GM19468 (cell line): ENCODE data around the gene SKI.
"Not testable (repeated sequence)": the region's sequence is repeated elsewhere in the genome, so short reads cannot be mapped to it uniquely, and the experiment has no call there.

Experiments
- ATAC-seq: cut with Tn5 transposase; IDR thresholded peaks from one replicate; pipeline ENCODE4 v1.9.1; 2021; ENCODE audit warnings: mild to moderate bottlenecking, moderate library complexity, moderate number of reproducible peaks; ENCODE audit not compliant: unreplicated experiment; ENCODE audit errors: extremely low read depth

Gene SKI

DNA sequence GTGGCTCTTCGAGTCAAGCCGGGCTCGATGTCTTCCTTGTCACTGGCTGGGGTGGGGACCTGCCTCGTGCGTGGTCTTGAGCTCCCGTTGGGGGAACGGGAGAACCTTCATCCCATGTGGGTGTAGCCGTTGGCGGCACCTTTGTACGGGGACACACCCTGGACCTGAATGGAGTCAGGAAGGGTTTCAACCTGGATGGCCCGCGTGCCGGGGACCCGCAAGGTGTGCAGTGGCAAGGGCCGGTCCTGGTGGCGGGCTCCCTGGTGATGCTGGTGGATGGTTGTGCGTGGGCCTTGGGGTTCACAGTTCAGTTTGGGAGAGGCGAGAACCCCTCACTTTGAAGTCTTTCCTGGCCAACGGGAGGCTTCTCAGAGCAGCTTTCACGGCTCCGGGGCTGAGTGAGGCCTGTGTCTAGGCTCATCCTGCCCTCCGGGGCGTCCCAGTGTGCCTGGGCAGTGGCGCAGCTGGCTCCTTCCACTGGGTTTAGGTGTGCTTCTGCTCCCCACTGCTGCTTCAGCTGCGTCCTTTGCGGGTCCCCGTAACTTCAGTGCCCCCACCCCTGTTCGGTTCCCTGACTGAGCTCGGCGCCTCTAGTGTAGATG lies 11.4 kb downstream of the SKI start:
- no peak for ATAC-seq

DNA sequence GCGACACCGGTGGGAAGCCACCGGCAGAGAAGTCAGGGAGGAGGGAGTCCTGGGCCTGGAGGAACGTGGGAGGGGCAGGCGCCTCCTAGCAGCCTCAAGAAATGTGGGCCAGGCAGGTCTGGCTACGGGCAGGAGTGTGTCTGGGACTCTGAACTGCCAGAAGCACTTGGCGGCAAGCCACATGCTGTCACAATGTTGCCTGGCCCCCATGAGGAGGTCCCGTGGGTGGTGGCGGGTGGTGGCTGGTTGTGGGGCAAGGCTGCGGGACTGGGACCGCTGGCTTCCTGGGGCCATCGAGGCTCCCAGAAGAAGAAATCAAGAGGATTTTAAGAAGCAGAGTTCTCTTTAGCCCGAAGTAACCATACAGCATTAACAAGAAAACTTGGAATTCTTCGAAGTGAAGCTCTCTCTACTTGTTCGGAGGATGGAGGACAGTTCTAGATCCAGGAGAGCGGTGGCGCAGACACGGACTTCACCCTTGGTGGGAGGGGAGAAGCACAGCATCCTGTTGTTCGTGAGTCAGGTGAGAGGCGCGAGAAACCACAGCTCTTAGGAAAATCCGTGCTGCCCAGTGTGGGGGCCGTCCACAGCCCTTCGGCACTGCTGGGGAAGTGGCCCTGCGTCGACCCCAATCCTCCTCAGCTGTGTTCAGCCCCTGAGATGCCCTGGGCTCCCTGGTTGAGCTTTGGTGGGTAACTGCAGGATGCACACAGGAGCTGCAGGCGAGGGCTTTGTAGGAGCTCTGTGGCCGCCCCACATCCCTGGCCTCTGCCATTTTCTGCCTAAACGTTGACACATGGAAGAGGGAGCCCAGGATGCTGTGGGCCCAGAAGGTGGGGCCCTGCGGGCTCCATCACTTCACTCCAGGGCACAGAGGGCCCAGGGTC lies 12.4 kb downstream of the SKI start:
- ATAC-seq, result no peak

- no peak for ATAC-seq
These were observed 13.7 kb downstream of the SKI start for GRCh38 chr1:2241820-2242219.

- no peak for ATAC-seq
These were observed 15.0 kb downstream of the SKI start for GRCh38 chr1:2242814-2243725.

DNA sequence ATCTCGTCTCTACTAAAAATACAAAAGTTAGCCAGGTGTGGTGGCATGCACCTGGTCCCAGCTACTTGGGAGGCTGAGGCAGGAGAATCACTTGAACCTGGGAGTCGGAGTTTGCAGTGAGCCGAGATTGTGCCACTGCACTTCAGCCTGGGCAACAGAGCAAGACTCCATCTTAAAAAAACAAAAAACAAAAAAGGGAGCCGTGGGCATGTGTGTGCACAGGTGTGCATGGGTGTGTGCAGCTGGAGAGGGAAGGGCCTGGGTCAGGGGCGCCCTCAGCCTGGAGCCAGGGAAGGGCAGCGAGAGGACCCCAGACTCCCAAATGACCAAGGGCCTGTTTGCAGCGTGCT lies 18.9 kb downstream of the SKI start:
- not testable (repeated sequence) for ATAC-seq

GRCh38 chr1:2247760-2248126 lies 19.6 kb downstream of the SKI start:
- no peak for ATAC-seq

DNA sequence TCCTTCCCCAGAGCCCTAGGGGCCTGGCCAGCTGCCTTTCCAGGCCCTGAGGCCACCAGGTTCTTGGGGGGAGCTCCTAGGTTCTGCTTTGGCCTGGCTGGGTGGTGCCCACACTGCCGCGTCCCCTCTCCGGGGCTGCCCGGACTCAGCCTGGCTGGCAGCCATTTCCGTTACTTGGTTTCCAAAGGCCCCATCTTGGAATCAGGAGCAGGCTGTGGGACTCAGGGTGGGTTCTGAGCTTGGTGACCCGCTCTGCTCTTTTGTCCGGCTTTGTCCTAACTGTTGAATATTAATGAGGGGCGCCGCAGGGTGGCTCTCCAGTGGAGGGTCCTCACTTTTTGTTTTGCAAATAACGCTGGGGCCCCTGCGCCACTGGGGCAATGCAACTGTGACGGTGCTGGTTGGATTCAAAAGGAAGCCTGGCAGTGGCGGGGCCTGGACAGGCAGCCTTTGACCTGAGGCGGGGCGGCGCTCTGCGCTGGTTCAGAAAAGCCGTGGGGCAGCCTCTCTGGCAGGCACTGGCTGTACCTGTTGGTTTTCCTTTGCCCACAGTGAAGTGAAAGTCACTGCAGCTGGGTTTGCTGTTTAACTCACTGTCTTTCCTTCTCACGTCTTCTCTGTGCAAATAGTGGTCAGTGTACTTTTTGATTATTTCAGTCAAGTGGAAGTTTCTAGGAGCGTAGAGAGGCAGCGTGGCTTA lies 20.2 kb downstream of the SKI start:
- ATAC-seq, result no peak

- ATAC-seq, result no peak
These were observed 20.9 kb downstream of the SKI start for GRCh38 chr1:2248854-2249558.

DNA sequence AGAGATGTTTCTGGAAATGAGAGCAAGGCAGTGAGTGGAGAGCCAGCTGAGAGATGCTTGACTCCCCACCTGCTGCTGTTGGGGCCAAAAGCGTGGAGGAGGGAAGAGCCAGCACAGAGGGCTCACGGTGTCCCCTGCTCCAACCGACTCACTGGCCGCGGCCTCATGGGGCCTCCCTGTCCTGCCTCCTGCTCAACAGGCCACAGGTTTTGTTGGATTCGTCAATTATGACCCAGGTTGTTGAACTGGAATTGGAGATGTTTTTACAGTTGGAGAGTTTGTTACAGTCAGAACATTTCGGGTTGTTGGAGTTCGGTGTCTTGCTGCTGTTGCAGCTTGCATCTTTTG lies 21.4 kb downstream of the SKI start:
- no peak for ATAC-seq

DNA sequence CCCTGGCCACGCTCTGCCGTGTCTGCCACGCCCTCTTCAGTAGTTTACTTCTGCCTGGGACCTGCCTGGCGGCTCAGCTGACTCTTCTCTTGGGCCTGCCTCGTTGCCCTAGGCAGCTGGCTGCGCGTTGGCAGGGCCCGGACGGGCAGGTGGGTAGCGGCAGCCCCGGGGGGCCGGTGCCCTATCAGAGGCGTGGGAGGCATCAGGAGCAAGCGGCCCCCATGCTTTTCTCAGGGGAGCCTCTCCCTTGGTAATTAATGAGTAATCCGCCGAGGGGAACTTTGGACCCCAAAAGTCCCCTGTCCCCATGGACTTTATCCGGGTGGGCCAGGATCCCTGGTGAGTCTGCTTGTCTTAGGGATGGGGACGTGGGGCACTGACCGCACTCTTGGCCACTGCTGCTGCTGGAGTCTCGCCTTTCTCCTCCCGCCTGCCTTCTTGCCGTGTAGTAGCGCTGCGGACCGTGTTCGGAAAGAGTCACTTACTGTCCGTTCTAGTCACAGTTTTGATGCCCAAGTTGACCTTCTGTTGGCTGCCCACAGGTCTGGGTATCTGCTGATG lies 22.7 kb downstream of the SKI start:
- no peak for ATAC-seq

DNA sequence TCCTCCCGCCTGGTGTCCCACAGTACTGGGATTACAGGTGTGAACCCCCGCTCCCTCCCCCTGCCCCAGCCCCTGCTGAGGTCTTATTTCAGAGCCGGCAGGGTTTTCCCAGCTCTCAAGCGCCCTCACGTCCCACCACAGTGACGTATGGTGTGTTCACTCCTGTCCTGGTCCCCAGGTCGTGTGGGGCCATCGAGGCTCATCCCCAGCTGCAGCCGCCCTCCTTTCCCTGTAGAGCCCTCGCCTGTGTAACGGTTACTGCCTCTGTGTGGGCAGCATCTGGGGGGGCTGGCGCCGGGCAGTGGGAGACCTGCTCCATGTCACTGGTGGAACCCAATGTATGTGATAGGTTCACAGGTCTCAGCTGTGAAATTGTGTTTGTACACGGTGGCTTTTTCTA lies 23.2 kb downstream of the SKI start:
- ATAC-seq, result no peak

GRCh38 chr1:2251786-2252185 lies 23.7 kb downstream of the SKI start:
- ATAC-seq, result no peak

GRCh38 chr1:2252423-2252822 lies 24.3 kb downstream of the SKI start:
- ATAC-seq, result no peak

DNA sequence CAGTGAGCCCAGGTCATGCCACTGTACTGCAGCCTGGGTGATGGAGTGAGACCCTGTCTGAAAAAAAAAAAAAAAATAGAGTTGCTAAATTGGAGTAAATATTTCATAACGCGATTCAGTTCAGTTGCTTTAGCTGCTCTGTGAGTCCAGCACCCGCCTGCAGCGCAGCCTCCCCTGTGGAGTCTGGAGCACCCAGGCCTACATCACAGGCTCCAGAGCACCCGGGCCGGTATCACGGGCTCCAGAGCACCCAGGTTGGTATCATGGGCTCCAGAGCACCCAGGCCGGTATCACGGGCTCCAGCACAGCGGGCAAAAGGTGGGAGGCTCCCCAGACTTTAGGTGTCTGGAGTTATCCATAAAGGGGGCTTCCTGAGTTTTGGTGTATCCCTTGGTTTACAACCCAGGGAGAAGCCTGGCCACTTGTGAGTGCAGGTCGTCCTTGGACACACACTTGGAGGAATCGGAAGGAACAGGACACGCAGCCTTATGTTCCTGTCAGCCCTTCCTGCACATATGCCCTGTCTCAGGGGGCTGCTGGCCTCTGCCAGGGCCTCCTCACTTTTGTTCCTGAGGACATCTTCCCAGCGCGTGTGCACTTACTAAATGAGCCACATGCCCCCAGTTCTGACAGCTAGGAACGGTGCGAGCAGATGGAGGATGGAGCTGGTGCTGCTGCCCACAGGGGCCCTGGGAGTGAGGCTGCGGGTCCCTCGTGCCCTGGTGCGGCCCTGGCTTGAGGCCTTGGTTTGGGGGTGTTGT lies 25.1 kb downstream of the SKI start:
- no peak for ATAC-seq

DNA sequence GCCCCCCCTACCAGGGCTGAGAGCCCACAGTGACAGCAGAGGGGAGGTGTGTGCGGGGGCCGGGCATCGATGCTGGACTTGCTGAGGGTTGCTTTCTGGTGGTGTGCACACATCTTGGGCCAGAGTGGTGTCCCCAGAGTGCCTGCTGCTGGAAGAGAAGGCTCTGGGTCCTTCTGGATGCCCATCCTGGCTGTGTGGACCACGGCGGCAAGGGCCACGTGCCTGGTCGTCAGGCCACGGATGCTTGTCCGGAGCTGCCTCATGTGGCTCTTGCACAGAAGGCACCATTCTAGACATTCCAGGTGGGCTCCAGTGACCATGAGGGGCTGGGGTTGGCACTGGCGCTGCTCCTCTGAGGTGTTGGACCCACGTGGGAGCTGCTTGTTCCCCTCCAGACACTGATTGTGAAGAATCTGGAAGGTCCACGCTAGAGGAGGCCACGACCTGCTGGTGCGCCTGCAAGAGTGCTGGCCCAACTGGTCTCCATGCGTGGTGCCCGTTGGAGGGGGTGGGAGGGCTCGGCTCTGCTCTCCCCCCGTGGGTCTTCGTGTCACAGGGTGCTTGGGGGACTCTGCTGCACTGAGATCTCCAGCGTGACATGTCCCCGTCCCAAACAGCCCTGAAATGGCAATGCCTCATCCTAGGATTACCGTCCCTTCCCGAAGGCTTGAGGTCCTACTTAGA lies 25.8 kb downstream of the SKI start:
- no peak for ATAC-seq

DNA sequence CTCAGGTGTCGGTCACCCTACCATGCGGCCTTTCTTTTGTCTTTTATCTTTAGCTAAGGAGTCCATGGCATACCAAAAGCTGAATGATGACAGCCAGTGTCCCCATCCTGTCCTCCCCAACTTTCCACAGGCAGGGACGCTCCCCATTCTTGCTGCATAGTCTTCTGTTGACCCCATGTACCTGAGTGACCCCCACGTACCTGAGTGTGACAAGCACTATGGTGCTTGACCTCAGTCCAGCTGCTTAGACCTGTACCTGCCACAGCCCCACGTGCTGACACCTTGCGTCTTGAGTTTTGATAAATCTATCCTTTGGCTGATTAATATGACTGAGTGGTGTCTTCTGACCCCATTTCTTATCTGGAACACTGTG lies 26.9 kb downstream of the SKI start:
- no peak for ATAC-seq

- ATAC-seq, result peak; percentile 32
These were observed 27.6 kb downstream of the SKI start for GRCh38 chr1:2255420-2256369.
